HG02642 (cell line): ENCODE results near the gene MKLN1.

Experiments
- ATAC-seq: cut with Tn5 transposase; IDR thresholded peaks from one replicate; pipeline ENCODE4 v1.9.1; 2021; ENCODE audit warnings: mild to moderate bottlenecking; ENCODE audit not compliant: unreplicated experiment, poor library complexity

MKLN1 gene

DNA sequence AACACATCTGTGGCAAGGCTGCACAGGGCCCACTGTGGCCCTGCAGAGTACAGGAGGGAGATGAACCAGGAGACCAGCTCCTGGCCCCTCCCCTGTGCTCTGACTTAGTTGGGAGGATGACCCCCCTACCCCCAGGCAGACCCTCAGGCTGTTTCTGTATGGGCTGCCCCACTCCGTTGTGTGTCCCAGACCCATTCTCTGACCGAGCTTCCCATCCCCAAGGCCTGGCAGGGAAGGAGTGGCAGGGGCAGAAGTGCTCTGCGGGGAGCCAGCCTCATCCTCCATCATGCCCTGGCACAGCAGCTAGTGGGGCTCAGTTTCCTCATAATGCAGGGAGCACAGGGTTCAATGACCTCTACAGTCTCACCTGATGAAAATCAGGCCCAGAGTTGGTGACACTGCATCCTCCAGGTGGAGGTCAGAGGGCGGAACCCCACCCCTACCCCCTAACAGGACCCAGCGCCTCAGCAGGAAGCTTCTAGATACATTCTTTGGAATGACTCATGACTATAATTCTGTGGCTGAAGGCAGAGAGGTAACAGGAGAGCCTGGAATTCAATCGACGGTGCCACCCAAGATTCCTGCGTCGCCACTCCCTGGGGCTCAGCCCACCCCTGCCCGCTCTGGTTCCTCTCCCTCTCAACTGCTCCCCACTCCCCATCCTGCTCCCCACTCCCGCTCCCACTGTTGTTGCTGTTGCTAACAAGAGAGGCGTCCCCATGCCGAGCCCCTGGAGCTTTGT, 210.6 kb downstream of the MKLN1 start:
- ATAC-seq, result no peak

DNA sequence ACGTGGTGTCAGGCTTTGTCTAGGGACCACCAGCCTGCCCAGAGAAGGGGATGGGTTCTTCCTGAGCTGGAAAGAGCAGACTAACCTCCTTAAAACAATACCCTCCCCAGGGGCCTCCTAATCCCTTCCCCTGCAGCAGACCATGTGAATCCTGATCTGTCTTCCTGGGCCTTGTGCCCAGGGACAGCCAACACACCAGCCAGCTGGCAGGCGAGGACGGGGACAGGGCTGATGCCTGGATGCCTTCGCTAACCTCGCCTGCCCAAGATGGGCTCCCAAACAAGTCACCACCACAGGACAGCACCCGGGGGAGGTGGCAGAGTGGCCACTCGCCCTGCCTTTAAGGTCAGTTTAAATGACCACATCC, 211.1 kb downstream of the MKLN1 start:
- no peak for ATAC-seq

- ATAC-seq, result no peak
Observed at GRCh38 chr7:131540491-131541162, 213.0 kb downstream of the MKLN1 start.

DNA sequence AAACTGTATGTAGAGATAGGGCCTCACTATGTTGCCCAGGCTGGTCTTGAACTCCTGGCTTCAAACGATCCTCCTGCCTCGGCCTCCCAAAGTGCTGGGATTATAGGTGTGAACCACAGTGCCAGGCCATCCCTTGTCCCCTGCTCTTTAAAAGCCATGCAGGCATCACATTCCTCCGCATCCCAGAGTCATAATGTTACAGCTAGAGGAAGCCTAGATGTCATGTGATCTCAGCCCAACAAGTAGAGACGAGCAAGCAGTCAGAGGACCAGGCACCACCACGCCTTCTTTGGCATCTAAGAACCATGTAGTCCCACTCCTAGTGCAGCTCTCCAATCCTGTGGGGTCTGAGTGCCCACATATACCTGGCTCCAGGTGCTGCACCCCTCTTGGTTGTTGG, 215.6 kb downstream of the MKLN1 start:
- ATAC-seq, result no peak

GRCh38 chr7:131544021-131544420, 216.3 kb downstream of the MKLN1 start:
- ATAC-seq, result no peak

GRCh38 chr7:131544449-131545301, 217.0 kb downstream of the MKLN1 start:
- no peak for ATAC-seq

DNA sequence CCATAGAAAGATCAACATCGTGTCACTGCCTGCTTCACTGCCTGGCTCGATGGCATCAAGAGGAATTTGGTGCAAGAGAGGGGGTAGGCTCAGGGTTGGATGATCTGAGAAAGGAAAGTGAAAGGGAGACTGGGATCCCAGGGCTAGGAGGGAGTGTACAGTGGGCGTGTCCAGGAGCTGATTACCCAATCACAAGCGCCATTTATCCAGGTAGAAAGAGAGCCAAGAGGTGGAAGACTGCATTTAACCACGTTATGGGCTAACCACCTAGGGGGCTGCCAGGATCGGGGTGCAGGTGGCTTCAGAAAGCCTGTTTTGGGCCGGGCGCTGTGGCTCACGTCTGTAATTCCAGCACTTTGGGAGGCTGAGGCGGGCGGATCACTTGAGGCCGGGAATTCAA, 218.4 kb downstream of the MKLN1 start:
- no peak for ATAC-seq
